ENCODE results near the gene ATP9B. TPM values are rescaled to one million over a fixed set of nuclear protein-coding genes. Genes with fewer than 3 reads are reported as not detected.

ATP9B gene
- total and polyA plus RNA-seq, 2 experiments from 2014 or later = 8.5 to 12.8 TPM

- Histone ChIP-seq H3K36me3 (ENCODE audit: low read depth) (no peaks in the 10 kb centered on the region), H3K27ac (no peak overlapping the region), H3K4me3 (no peak overlapping the region), H3K9me3 (ENCODE audit: low read depth) (no peaks in the 10 kb centered on the region), H3K79me2 (ENCODE audit: insufficient read depth) (peaks cover 11% of the 10 kb centered on the region), H3K4me2 (ENCODE audit: unreplicated experiment) (no peak overlapping the region), H3K9me2 (ENCODE audit: insufficient read depth) (no peaks in the 10 kb centered on the region), H3K27me3 (replicated peaks; ENCODE audit: insufficient read depth) (no peaks in the 10 kb centered on the region), H4K20me1 (ENCODE audit: insufficient read depth) (no peaks in the 10 kb centered on the region), H3K4me1 (ENCODE audit: insufficient read depth) (no peaks in the 10 kb centered on the region), H3K9ac (no peak overlapping the region), H3F3A (ENCODE audit: insufficient read depth) (no peaks in the 10 kb centered on the region), H2AFZ (no peak overlapping the region)
- TF ChIP-seq EZH2phosphoT487 (IDR thresholded peaks at IDR 0.05; ENCODE audit: insufficient read depth, low read depth) (no peak), EZH2 (IDR thresholded peaks at IDR 0.05; ENCODE audit: insufficient read depth, poor library complexity, severe bottlenecking) (no peak)
- WGBS, 2 experiments (ENCODE audit: low coverage in 1 of 2, low lambda C conversion rate in 2 of 2, missing lambda C conversion rate in 2 of 2) = 95 to 98% methylated on average over 29 of the region's 30 CpGs
- in situ Hi-C loops (cut with MboI) = no loop called here
- DNase-seq = no peak
These were observed 341.0 kb downstream of the ATP9B start for GRCh38 chr18:79410171-79410641.

- Histone ChIP-seq H3K79me2 (ENCODE audit: insufficient read depth) (peaks cover 3% of the 10 kb centered on the region), H3K9me3 (ENCODE audit: low read depth) (no peaks in the 10 kb centered on the region), H3K4me2 (ENCODE audit: unreplicated experiment) (no peak overlapping the region), H3K27me3 (replicated peaks; ENCODE audit: insufficient read depth) (no peaks in the 10 kb centered on the region), H2AFZ (no peak overlapping the region), H3K36me3 (ENCODE audit: low read depth) (no peaks in the 10 kb centered on the region), H4K20me1 (ENCODE audit: insufficient read depth) (no peaks in the 10 kb centered on the region), H3K4me1 (ENCODE audit: insufficient read depth) (no peaks in the 10 kb centered on the region), H3K9ac (no peak overlapping the region), H3K27ac (no peak overlapping the region), H3K4me3 (no peak overlapping the region), H3F3A (ENCODE audit: insufficient read depth) (no peaks in the 10 kb centered on the region), H3K9me2 (ENCODE audit: insufficient read depth) (no peaks in the 10 kb centered on the region)
- in situ Hi-C loops (cut with MboI) = no loop called here
- WGBS, 2 experiments (ENCODE audit: low coverage in 1 of 2, low lambda C conversion rate in 2 of 2, missing lambda C conversion rate in 2 of 2) = 96% methylated on average over 26 to 84 of the region's 84 CpGs
- no peak for DNase-seq
- TF ChIP-seq EZH2 (IDR thresholded peaks at IDR 0.05; ENCODE audit: insufficient read depth, poor library complexity, severe bottlenecking) (no peak), EZH2phosphoT487 (IDR thresholded peaks at IDR 0.05; ENCODE audit: insufficient read depth, low read depth) (no peak)
These were observed 341.8 kb downstream of the ATP9B start for GRCh38 chr18:79410731-79411613.

- Histone ChIP-seq H3K9me3 (ENCODE audit: low read depth) (no peaks in the 10 kb centered on the region), H2AFZ (no peak overlapping the region), H3K36me3 (ENCODE audit: low read depth) (no peaks in the 10 kb centered on the region), H3K4me3 (no peak overlapping the region), H4K20me1 (ENCODE audit: insufficient read depth) (no peaks in the 10 kb centered on the region), H3K4me1 (ENCODE audit: insufficient read depth) (no peaks in the 10 kb centered on the region), H3K4me2 (ENCODE audit: unreplicated experiment) (no peak overlapping the region), H3F3A (ENCODE audit: insufficient read depth) (no peaks in the 10 kb centered on the region), H3K79me2 (ENCODE audit: insufficient read depth) (no peaks in the 10 kb centered on the region; the same call in none of the 2 replicates), H3K27me3 (replicated peaks; ENCODE audit: insufficient read depth) (no peaks in the 10 kb centered on the region), H3K27ac (no peak overlapping the region), H3K9me2 (ENCODE audit: insufficient read depth) (no peaks in the 10 kb centered on the region), H3K9ac (no peak overlapping the region)
- TF ChIP-seq EZH2 (IDR thresholded peaks at IDR 0.05; ENCODE audit: insufficient read depth, poor library complexity, severe bottlenecking) (no peak), EZH2phosphoT487 (IDR thresholded peaks at IDR 0.05; ENCODE audit: insufficient read depth, low read depth) (no peak)
- DNase-seq = no peak
- in situ Hi-C loops (cut with MboI) = no loop called here
- WGBS, 2 experiments (ENCODE audit: low coverage in 1 of 2, low lambda C conversion rate in 2 of 2, missing lambda C conversion rate in 2 of 2) = 89 to 93% methylated on average over 43 to 47 of the region's 47 CpGs
These were observed 342.7 kb downstream of the ATP9B start for GRCh38 chr18:79411614-79412526.

GRCh38 chr18:79413025-79413424 is 343.8 kb downstream of the ATP9B start:
- H4K20me1 ChIP-seq (ENCODE audit: insufficient read depth) = no peaks in the 10 kb centered on the region
- no peak overlapping the region for H3K27ac ChIP-seq
- DNase-seq = no peak
- H3K4me2 ChIP-seq (ENCODE audit: unreplicated experiment) = no peak overlapping the region
- no peak overlapping the region for H3K4me3 ChIP-seq
- in situ Hi-C loops (cut with MboI) = no loop called here
- no peaks in the 10 kb centered on the region for H3K36me3 ChIP-seq (ENCODE audit: low read depth)
- H3K4me1 ChIP-seq (ENCODE audit: insufficient read depth) = no peaks in the 10 kb centered on the region
- no peak overlapping the region for H3K9ac ChIP-seq
- WGBS, 2 experiments (ENCODE audit: low coverage in 1 of 2, low lambda C conversion rate in 2 of 2, missing lambda C conversion rate in 2 of 2) = 95 to 96% methylated on average over 16 of the region's 16 CpGs
- H3K9me3 ChIP-seq (ENCODE audit: low read depth) = no peaks in the 10 kb centered on the region
- no peaks in the 10 kb centered on the region; the same call in 1 of the 2 replicates for H3K79me2 ChIP-seq (ENCODE audit: insufficient read depth)
- no peaks in the 10 kb centered on the region for H3K27me3 ChIP-seq (replicated peaks; ENCODE audit: insufficient read depth)
- TF ChIP-seq EZH2 (IDR thresholded peaks at IDR 0.05; ENCODE audit: insufficient read depth, poor library complexity, severe bottlenecking) = no peak
- TF ChIP-seq EZH2phosphoT487 (IDR thresholded peaks at IDR 0.05; ENCODE audit: insufficient read depth, low read depth) = no peak
- H3K9me2 ChIP-seq (ENCODE audit: insufficient read depth) = no peaks in the 10 kb centered on the region
- H2AFZ ChIP-seq = no peak overlapping the region
- H3F3A ChIP-seq (ENCODE audit: insufficient read depth) = no peaks in the 10 kb centered on the region

Measured in GM23248 (cell line).